DND-41 (cell line): ENCODE results near the gene PEX12.

Experiments
- CTCF ChIP-seq: IDR thresholded peaks from 2 replicates; pipeline ENCODE4 v1.5.1; 2012; ENCODE audit warnings: borderline replicate concordance, low read length, moderate library complexity, mild to moderate bottlenecking; ENCODE audit not compliant: poor library complexity, severe bottlenecking; ENCODE audit errors: extremely low read depth
- EZH2 ChIP-seq: IDR thresholded peaks from 3 replicates; pipeline ENCODE4 v1.6.1; 2012; ENCODE audit warnings: borderline replicate concordance, low read depth, mild to moderate bottlenecking, moderate library complexity, low read length, inconsistent platforms; ENCODE audit not compliant: severe bottlenecking

DNA sequence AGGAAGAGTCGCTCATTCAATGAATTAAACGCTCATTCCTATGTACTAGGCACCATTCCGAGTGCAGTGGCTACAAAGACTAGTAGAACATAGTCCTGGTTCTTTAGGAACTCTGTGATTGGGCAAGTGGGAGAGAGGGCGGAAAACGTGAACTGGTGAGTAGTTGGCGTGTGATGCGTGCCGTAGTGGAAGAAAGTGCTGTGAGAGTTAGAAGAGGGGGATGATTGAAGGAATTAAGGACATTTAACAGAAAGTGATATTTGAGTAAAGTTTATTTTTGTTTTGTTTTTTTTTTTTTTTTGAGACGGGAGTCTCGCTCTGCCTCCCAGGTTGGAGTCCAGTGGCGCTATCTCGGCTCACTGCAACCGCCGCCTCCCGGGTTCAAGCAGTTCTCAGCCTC is 9.8 kb downstream of the PEX12 start:
- TF ChIP-seq EZH2 (no peak), CTCF (no peak)
